ENCODE results near the gene RNF144A.
"Not testable (repeated sequence)": the region's sequence is repeated elsewhere in the genome, so short reads cannot be mapped to it uniquely, and the experiment has no call there.

RNF144A gene, protein sequence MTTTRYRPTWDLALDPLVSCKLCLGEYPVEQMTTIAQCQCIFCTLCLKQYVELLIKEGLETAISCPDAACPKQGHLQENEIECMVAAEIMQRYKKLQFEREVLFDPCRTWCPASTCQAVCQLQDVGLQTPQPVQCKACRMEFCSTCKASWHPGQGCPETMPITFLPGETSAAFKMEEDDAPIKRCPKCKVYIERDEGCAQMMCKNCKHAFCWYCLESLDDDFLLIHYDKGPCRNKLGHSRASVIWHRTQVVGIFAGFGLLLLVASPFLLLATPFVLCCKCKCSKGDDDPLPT

DNA sequence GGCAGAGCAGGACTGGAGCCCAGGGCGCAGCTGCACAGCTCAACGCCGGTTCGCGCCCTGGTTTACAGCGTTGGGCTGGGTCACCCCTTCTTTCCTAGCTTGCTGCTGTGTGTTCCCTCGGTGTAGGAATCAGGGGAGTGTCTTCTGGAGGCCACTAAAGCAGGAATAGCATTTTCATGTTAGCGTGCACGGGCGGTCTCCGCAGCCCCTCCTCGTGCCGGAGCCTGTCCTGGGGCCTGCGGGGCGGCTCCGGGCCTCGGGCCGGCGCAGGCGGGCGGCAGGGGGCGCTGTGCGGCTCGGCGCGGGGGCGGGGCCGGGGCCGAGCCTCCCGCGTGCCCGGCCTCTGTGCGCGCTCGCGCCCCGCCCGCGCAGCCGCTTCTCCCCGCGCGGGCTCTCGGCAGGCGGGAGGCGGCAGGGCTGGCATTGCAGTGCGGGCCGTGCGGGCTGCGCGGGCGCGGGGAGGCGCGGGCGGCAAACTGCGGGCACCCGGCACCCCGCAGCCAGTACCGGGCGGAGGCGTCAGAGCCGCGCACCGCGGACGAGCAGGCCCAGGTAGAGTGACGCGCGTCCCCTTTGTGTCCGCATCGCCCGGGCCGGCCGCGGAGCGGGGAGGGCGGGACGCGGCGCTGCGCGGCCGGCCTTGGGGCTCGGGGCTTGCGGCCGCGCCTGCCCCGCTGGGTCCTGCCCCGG lies at the start of gene RNF144A:
RNF144A (plus strand) TSS at position 342 of the 690 bp plus-strand sequence. CDS start 79,515 bp downstream, outside the sequence.
- peak; percentile 22 for DNase-seq

DNA sequence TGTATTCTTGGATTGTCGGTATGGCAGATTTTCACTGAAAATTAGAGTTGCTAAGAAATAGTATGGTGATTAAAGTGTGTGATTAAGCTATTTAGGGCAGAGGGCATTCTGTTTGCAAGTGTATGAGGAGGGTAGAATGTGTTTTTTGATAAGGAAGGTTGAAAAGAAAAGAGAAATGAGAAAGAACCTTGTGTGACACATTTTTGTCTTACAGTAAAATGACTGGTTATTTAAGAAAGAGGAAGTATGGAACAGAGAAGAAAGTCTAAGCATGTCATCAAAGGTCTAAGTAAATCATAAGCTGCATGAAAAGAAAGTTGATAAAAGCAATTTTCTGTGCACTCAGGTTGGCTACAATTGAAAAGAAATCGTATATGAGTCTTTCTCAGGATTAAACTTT lies 44.8 kb upstream of the RNF144A start:
- DNase-seq, result no peak

DNA sequence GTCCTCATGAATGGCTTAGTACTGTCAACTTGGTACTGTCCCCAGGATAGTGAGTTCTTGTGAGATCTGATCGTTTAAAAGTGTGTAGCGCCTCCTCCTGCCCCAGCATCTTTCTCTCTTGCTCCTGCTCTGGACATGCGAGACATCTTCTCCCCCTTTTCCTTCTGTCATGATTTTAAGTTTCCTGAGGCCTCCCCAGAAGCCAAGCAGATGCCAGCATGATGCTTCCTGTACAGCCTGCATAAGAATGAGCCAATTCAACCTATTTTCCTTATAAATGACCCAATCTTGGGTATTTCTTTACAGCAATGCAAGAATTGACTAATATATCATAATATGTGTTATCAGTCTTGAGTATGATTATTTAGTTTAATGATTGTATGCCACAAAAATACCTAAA lies 43.2 kb upstream of the RNF144A start:
- no peak for DNase-seq

DNA sequence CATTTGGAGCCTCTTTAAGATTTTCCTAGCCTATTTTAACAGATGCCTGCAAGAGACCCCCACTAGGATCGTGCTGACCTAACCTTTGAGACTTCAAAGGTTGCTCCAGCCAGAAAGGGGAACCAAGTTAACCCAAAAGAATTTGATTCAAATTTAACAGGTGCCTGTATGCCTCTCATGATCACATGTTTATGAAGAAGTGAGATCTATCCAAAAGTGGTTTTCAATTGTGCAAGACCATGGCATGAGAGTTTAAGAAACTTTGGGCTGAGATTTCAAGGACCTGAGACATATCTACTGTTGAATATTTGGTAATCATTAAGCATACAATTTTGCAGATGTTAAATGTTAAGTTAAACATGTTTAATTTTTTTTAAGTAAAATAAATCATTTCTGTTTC lies 40.9 kb upstream of the RNF144A start:
- no peak for DNase-seq

DNA sequence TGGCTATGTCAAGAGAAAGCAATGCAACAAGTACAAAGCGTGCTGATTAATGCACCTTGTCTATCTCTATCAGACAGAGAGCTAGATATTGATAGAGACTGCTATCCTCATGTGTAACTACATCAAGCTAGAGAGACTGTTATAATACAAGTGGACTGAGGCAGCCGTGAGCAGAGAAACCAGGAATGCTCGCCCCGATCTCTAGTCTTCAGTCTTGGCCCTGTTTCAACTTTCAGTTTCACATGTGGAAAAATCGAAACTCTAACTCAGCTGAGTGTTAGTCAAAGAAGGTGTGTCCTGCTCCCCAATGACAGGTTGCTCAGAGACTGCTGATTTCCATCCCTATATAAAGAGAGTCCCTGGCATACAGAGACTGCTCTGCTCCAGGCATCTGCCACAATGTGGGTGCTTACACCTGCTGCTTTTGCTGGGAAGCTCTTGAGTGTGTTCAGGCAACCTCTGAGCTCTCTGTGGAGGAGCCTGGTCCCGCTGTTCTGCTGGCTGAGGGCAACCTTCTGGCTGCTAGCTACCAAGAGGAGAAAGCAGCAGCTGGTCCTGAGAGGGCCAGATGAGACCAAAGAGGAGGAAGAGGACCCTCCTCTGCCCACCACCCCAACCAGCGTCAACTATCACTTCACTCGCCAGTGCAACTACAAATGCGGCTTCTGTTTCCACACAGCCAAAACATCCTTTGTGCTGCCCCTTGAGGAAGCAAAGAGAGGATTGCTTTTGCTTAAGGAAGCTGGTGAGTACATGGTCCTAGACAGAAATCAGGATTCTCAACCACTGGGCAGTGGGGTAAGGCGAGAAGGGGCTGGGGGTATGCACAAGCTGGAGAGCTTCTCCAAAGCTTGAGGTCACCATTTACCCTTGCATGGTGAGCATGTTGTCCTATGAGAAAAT lies 39.6 kb upstream of the RNF144A start, which contains the start of gene RSAD2:
RSAD2 (plus strand) TSS at position 376 of the 903 bp plus-strand sequence; CDS start at position 400, 24 bp downstream.
- peak; percentile 74 for DNase-seq

DNA sequence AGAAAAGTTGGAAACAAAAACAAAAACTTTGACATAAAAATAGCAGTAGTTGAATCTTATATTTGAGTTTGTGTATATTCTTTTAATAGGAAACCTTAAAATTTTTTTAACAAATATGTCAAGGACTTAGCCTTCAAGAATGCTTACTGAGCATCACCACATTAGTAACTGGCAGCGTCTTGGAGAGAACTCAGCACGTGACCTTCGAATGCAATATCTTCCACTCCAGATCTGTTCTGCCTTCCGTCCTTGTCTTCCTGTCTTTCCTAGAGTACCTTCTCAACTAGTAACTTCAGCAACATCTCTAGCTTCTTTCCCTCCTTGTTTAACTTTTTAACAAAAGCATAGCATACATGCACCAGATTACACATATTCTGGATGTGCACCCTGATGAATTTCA lies 38.7 kb upstream of the RNF144A start:
- no peak for DNase-seq

DNA sequence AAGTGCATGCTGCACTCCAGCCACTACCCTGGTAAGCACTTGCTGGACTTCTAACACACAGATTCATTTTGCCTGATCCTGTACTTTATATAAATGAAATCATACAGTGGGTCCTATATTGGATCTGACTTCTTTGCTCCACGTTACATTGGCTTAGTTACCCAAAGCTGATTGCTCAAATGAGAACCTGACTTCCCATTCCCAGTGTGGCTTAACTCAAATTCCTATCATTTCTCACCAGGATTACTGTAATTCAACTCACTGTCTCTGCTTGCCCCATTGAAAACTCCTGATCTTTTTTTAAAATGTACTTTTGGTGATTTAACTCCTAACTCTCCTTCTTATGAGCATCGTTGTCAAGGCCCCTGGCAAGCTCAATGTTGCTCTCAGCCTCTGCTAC lies 38.2 kb upstream of the RNF144A start:
- no peak for DNase-seq

DNA sequence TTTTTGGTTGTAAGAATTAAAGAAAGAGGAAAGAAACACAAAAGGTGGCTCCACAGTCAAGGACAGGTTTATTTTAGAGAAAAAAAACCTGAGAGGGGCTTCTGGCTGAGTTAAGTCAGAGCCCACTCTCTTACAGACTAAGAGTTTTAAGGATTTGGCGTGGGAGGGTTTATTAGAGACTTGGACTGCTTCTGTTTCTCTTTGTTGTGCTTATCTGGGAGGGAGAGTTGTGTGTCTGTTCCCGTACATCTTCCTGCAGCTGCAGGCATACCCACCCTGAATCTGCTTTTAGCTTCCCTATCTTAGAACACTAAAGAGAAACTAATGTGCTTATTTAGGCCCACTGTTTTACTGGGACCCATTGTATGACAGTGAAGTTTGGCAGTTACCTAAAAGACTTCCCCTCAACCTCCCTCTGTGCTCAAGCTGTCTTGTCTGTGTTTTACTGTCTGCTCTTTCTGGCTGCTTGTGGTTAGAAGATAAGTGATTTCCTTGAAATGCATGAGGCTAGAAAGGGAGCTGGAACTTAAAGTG lies 36.9 kb upstream of the RNF144A start:
- no peak for DNase-seq

DNA sequence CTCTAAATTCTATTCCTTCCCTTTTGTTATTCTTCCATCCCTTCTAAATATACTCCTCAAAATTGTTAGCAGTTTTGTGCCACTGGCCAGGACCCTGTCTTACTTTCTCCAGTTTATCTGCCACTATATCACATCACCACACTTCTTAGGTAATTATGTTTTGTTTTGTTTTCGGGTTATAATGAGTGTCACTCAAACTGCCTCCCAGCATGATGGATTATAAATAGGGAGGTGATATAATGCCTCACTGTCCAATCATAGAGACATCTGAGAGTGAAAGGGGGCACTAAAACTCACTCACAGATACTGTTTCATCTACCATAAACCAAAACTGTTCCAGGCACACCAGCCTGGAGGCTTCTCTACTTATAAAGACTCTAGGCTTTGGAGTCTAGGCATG lies 36.2 kb upstream of the RNF144A start:
- DNase-seq, result no peak

DNA sequence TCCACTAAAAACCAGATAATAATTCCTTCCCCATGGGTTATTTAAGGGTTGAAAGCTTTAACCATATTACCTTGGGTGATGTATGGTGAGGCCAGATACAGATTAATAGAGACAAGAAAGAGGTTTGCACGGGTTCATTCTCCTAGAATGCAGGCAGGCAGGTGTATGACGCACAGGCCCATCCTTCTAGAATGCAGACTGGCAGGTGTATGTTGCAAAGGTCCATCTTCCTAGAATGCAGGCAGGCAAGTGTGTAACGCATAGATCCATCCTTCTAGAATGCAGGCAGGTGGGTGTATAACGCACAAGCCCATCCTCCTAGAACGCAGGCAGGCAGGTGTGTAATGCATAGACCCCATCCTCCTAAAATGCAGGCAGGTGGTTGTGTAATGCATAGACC lies 35.7 kb upstream of the RNF144A start:
- no peak for DNase-seq

DNA sequence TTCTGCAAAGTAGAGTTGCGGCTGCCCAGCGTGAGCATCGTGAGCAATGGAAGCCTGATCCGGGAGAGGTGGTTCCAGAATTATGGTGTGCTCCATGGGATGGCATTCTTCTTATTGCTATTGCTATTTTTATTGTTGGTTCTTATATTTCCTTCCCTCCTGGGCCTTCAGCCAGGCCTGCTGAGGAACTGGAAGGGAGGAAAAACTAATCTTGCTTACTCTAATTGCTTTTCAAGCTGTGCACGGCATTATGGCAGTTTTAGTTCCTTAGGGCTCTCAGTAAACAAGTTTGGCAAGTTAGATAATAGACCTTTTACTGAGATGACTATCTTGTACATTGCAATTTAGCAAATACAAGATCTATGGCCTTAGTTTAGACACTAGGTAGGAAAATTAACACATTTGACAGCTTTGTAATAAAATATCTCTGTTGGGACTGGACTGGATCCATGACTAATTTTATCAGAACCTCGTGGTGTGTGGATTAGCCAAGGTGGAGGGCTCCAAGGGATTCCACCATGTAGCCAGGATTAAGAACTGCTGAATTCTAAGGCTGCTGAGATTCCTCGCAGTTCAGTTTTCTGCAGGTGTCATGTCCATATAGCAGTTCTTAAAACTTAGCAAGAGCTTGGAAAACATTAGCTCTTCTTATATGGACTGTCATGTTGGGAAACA lies 33.6 kb upstream of the RNF144A start:
- no peak for DNase-seq

DNA sequence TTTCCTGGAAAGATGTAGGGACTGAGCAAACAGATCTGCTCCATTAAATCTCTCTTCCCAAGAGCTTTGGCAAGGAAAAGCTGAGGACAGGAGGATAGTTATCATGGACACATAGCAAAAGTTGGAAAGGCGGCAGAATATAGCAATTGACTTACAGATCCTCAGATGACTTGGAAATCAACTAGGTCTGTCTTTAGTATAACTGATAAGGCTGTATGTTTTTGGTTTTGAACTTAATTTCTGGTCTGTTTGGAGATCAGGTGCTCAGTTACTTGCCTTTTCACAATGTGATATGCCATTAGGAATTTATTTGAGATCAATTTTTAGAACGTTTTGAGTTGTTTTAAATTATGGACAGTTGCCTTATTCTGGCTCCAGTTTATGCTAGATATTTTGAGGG lies 31.7 kb upstream of the RNF144A start:
- DNase-seq, result no peak

DNA sequence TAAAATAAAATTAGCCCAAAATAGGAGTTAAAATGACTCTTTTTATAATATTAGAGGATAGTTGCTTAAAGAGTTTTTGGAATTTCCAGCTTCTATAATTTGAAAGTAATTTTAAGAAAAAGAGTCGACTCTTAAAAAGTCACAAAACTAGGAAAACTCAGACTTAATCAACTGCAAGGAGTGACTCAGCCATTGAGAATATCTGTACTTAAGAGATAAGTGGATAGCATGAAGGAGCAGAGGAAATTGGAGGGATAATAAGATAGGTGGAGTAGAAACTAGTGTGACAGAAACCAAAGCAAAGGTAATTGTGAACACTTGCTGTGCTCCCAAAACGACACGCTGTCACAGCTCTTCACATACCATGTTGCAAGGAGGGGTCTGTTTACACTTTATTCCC lies 31.2 kb upstream of the RNF144A start:
- no peak for DNase-seq

DNA sequence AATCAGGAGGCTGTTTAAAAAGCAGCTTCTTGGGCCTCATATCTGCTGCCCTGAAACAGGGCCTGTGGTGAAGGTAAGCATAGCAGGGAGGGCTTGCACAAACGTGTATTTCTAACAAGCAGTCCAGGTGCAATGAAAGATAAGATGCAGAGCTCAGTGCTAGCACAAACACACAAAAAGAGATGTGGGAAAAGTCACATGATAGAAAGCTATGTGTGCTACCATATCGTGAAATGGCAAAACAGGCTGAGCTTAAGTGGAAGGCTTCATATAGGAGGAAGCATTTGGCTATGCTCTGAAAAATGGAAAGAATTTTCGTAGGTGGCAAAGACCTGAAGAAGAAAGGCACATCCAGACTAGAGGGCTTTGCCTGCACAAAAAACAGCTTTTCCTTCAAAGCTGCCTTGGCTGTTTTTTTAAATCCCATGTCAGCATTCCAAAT lies 29.4 kb upstream of the RNF144A start:
- DNase-seq, result no peak

DNA sequence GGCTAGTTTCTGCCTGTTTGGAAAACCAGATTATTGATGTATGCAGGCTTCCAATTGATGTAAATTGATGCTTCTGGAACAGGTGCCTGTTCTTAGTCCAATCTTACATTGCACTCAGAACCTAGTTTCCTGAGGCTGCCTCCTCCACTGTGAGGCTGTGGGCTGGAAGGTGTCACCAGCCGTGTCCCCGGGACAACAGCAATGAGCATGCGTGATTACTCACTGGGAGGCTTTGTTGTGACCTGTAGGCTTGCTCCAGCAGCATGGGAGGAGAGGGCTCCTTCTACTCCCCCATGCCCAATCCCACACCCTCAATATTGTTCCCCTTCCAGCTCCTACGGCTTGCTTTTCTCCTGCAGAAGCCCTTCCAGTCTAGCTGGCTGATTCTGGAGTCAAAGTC lies 28.5 kb upstream of the RNF144A start:
- DNase-seq, result no peak

DNA sequence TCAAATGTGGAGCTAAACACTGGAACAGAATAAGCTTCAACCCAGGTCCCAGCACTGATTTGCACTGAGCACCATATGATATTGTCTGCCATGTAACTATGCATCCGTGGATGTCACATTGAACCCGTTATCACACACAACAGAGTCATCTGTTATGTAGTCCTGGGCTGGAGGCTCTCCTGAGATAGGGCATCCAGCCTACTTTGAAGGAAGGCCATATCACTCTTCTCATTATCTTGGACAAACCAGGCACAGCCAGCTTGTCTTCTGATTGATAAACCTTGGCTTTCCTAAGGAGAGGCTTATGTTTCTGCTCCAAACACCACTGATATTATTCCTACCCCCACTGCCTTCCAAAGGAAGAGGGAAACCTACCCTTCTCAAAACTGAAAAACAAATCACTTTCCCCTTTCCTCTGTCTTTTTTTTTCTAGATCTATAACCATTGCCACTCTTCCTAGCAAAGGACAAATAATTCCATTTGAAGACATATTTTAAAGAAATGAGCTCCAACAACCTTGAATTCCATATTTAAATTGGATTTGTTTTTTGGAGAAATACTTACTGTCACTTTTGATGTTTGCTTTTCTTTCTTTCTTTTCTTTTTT lies 23.2 kb upstream of the RNF144A start:
- no peak for DNase-seq

DNA sequence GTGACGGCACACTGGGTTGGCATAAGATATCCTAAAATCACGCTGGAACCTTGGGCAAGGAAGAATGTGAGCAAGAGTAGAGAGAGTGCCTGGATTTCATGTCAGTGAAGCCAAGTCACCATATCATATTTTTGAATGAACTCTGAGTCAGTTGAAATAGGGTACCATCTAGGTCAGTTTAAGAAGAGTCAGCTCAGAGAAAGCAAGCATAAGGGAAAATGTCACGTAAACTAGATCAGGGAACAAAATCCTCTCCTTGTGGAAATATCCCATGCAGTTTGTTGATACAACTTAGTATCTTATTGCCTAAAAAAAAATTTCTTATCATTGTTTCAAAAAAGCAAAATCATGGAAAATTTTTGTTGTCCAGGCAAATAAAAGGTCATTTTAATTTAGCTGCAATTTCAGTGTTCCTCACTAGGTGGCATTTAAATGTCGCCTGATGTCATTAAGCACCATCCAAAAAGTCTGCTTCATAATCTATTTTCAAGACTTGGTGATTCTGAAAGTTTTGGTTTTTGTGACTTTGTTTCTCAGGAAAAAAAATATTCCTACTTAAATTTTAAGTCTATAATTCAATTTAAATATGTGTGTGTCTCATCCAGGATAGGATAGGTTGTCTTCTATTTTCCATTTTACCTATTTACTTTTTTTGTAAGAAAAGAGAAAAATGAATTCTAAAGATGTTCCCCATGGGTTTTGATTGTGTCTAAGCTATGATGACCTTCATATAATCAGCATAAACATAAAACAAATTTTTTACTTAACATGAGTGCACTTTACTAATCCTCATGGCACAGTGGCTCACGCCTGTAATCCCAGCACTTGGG lies 20.1 kb upstream of the RNF144A start:
- DNase-seq, result peak; percentile 32

DNA sequence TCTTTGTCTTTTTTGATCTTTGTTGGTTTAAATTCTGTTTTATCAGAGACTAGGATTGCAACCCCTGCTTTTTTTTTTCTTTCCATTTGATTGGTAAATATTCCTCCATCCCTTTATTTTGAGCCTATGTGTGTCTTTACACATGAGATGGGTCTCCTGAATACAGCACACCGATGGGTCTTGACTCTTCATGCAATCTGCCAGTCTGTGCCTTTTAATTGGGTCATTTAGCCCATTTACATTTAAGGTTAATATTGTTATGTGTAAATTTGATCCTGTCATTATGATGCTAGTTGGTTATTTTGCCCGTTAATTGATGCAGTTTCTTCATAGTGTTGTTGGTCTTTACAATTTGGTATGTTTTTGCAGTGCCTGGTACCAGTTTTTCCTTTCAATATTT lies 14.6 kb upstream of the RNF144A start:
- not testable (repeated sequence) for DNase-seq

DNA sequence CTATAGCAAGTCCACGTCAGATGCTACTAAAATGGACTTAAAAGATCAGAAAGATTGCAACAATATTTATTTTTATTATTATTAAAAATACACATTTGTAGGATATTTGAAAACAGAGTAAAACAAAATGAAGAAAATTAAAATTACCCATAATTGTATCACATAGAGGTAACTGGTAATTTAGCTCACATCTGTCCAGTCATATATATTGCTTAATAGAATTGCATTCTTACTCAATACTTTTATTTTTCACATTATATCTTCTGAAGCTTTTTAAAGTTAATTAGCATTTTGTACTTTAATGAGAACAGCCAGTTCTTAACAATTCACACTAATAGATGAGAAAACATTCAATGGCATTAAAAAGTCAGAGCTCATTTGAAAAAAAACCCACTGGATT lies 11.5 kb upstream of the RNF144A start:
- DNase-seq, result no peak

DNA sequence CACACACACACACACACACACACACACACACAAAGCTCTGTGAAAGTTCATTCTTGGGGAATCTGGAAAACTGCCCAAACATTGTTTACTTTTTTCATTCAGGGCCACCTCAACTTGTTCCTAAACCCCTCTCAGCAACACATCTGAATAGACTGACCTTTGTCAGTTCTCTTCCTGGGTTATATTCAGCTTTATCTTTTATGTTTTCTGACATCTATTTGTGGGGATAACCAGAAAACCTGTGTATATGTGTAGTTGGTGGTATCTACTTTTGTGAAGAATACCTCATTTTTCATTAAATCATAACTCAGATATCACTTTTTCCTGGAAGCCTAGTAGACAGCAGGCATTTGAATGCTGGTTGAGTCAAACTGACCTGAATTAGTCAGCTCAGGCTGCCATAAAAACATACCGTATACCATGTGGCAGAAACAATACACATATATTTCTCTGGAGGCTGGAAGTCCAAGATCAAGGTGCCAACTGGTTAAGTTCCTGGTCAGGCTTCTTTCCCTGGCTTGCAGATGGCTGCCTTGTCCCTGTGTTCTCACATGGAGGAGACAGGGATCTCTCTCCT lies 11.0 kb upstream of the RNF144A start:
- DNase-seq, result no peak

DNA sequence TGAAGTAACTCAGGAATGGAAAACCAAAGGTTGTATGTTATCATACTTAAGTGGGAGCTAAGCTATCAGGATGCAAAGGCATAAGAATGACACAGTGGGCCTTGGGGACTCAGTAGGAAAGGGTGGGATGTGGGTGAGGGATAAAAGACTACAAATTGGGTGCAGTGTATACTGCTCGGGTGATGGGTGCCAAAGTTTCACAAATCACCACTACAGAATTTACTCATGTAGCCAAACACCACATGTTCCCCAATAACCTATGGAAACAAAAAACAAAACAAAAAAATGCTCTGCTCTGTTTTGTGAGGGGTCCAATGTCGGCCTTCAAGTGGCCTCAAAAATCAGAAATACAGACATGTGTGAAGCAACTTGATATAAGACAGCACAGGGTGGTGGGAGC lies 8.9 kb upstream of the RNF144A start:
- DNase-seq, result no peak

Data from NCI-H510A treated with DMSO at 0.1 percent for 48 hours (cell line).